ENCODE results near the gene FRAT2.

- TF ChIP-seq POLR2AphosphoS5 (IDR thresholded peaks at IDR 0.05; ENCODE audit: low read depth, low read length) (no peak), POLR2A (IDR thresholded peaks at IDR 0.05; ENCODE audit: low read depth, low read length) (no peak), TAF1 (IDR thresholded peaks at IDR 0.05; ENCODE audit: borderline replicate concordance, low read depth, low read length) (no peak)
These were observed 27.1 kb downstream of the FRAT2 start for GRCh38 chr10:97307441-97307840.

Measured in GM12892 (cell line).